Dendritic cell treated with granulocyte-macrophage colony-stimulating factor and Interleukin-4, amounts not matched to agents 40 ng/mL and 50 ng/mL, for 4 days (primary cell): ENCODE results near the gene DUSP22.

Experiments
- H3K27ac Mint-ChIP-seq: one replicate; pipeline ENCODE4 v1.8.0; 2022; ENCODE audit warnings: mild to moderate bottlenecking, mixed read lengths
- H3K27me3 Mint-ChIP-seq: one replicate; pipeline ENCODE4 v1.8.0; 2022; ENCODE audit warnings: mild to moderate bottlenecking, mixed read lengths
- H3K36me3 Mint-ChIP-seq: one replicate; pipeline ENCODE4 v1.8.0; 2022; ENCODE audit warnings: low read depth, mixed read lengths
- H3K4me1 Mint-ChIP-seq: one replicate; pipeline ENCODE4 v1.8.0; 2022; ENCODE audit warnings: low read depth, mixed read lengths
- H3K4me3 Mint-ChIP-seq: one replicate; pipeline ENCODE4 v1.8.0; 2022; ENCODE audit warnings: mild to moderate bottlenecking, moderate library complexity, mixed read lengths
- H3K9me3 Mint-ChIP-seq: one replicate; pipeline ENCODE4 v1.8.0; 2022; ENCODE audit warnings: mixed read lengths
- intact Hi-C: fragments of 100-400 bp; cut with micrococcal nuclease; formaldehyde crosslinking; loops from one replicate; pipeline ENCODE4 v1.15.0; 2022

Gene DUSP22

GRCh38 chr6:305371-306206 is 13.3 kb downstream of the DUSP22 start:
- Mint-ChIP-seq H3K27ac (no peak overlapping the region), H3K4me3 (no peak overlapping the region), H3K9me3 (no peaks in the 10 kb centered on the region), H3K4me1 (peaks cover 28% of the 10 kb centered on the region), H3K27me3 (no peaks in the 10 kb centered on the region), H3K36me3 (peaks cover 8% of the 10 kb centered on the region)
- intact Hi-C loops = no loop called here

GRCh38 chr6:306641-307061 is 14.4 kb downstream of the DUSP22 start:
- Mint-ChIP-seq H3K4me3 (no peak overlapping the region), H3K36me3 (peaks cover 9% of the 10 kb centered on the region), H3K4me1 (peaks cover 38% of the 10 kb centered on the region), H3K9me3 (no peaks in the 10 kb centered on the region), H3K27me3 (no peaks in the 10 kb centered on the region), H3K27ac (no peak overlapping the region)
- intact Hi-C loops = no loop called here

GRCh38 chr6:307065-307814 is 15.0 kb downstream of the DUSP22 start:
- H3K9me3 Mint-ChIP-seq = no peaks in the 10 kb centered on the region
- no peak overlapping the region for H3K27ac Mint-ChIP-seq
- intact Hi-C loops = no loop called here
- no peak overlapping the region for H3K4me3 Mint-ChIP-seq
- H3K27me3 Mint-ChIP-seq = no peaks in the 10 kb centered on the region
- H3K36me3 Mint-ChIP-seq = peaks cover 15% of the 10 kb centered on the region
- H3K4me1 Mint-ChIP-seq = peaks cover 44% of the 10 kb centered on the region

GRCh38 chr6:307874-308273 is 15.6 kb downstream of the DUSP22 start:
- no peaks in the 10 kb centered on the region for H3K27me3 Mint-ChIP-seq
- H3K4me1 Mint-ChIP-seq = peaks cover 50% of the 10 kb centered on the region
- H3K9me3 Mint-ChIP-seq = no peaks in the 10 kb centered on the region
- intact Hi-C loops = no loop called here
- peaks cover 17% of the 10 kb centered on the region for H3K36me3 Mint-ChIP-seq
- no peak overlapping the region for H3K4me3 Mint-ChIP-seq
- no peak overlapping the region for H3K27ac Mint-ChIP-seq

- H3K4me1 Mint-ChIP-seq = peaks cover 55% of the 10 kb centered on the region
- peaks cover 17% of the 10 kb centered on the region for H3K36me3 Mint-ChIP-seq
- no peaks in the 10 kb centered on the region for H3K27me3 Mint-ChIP-seq
- no peak overlapping the region for H3K4me3 Mint-ChIP-seq
- no peak overlapping the region for H3K27ac Mint-ChIP-seq
- intact Hi-C loops = no loop called here
- H3K9me3 Mint-ChIP-seq = no peaks in the 10 kb centered on the region
Observed at GRCh38 chr6:308307-308706, 16.0 kb downstream of the DUSP22 start.

- peak overlapping the region; percentile 25 for H3K27ac Mint-ChIP-seq
Observed at GRCh38 chr6:308768-309167, 16.5 kb downstream of the DUSP22 start.

GRCh38 chr6:309947-310346 is 17.7 kb downstream of the DUSP22 start:
- intact Hi-C loops = no loop called here
- Mint-ChIP-seq H3K27me3 (no peaks in the 10 kb centered on the region), H3K4me1 (peaks cover 65% of the 10 kb centered on the region), H3K4me3 (no peak overlapping the region), H3K9me3 (no peaks in the 10 kb centered on the region), H3K27ac (peak overlapping the region; percentile 93), H3K36me3 (peaks cover 29% of the 10 kb centered on the region)

More at GRCh38 chr6:308768-309167, 16.5 kb downstream of the DUSP22 start:
- Mint-ChIP-seq H3K4me3 (no peak overlapping the region), H3K9me3 (no peaks in the 10 kb centered on the region), H3K4me1 (peaks cover 59% of the 10 kb centered on the region), H3K36me3 (peaks cover 18% of the 10 kb centered on the region), H3K27me3 (no peaks in the 10 kb centered on the region)
- intact Hi-C loops = no loop called here

GRCh38 chr6:310671-311070 is 18.4 kb downstream of the DUSP22 start:
- H3K27me3 Mint-ChIP-seq = no peaks in the 10 kb centered on the region
- peaks cover 72% of the 10 kb centered on the region for H3K4me1 Mint-ChIP-seq
- H3K4me3 Mint-ChIP-seq = no peak overlapping the region
- intact Hi-C loops = no loop called here
- H3K9me3 Mint-ChIP-seq = no peaks in the 10 kb centered on the region
- H3K36me3 Mint-ChIP-seq = peaks cover 37% of the 10 kb centered on the region
- peak overlapping the region; percentile 93 for H3K27ac Mint-ChIP-seq

- H3K27ac Mint-ChIP-seq = peak overlapping the region; percentile 93
- intact Hi-C loops = loop anchor here (2.0 kb wide), 1 partner anchor 23 kb away; no protein-coding TSS in a partner anchor
Observed at GRCh38 chr6:311679-312220, 19.5 kb downstream of the DUSP22 start.

GRCh38 chr6:313087-313486 is 20.8 kb downstream of the DUSP22 start:
- intact Hi-C loops = loop anchor here (1.0 to 2.0 kb wide), 2 partner anchors 20 to 22 kb away; no protein-coding TSS in a partner anchor
- no peaks in the 10 kb centered on the region for H3K9me3 Mint-ChIP-seq
- peak overlapping the region; percentile 93 for H3K27ac Mint-ChIP-seq
- peaks cover 48% of the 10 kb centered on the region for H3K36me3 Mint-ChIP-seq
- H3K27me3 Mint-ChIP-seq = no peaks in the 10 kb centered on the region
- H3K4me3 Mint-ChIP-seq = peak overlapping the region; percentile 57
- peaks cover 92% of the 10 kb centered on the region for H3K4me1 Mint-ChIP-seq

More at GRCh38 chr6:311679-312220, 19.5 kb downstream of the DUSP22 start:
- Mint-ChIP-seq H3K4me1 (peaks cover 79% of the 10 kb centered on the region), H3K4me3 (peak overlapping the region; percentile 50), H3K9me3 (no peaks in the 10 kb centered on the region), H3K36me3 (peaks cover 41% of the 10 kb centered on the region), H3K27me3 (no peaks in the 10 kb centered on the region)

GRCh38 chr6:313917-314316 is 21.6 kb downstream of the DUSP22 start:
- intact Hi-C loops = loop anchor here (1.0 to 2.0 kb wide), 2 partner anchors 21 kb away; no protein-coding TSS in a partner anchor
- no peaks in the 10 kb centered on the region for H3K9me3 Mint-ChIP-seq

GRCh38 chr6:314377-314776 is 22.1 kb downstream of the DUSP22 start:
- peaks cover 55% of the 10 kb centered on the region for H3K36me3 Mint-ChIP-seq
- H3K27ac Mint-ChIP-seq = peak overlapping the region; percentile 93
- no peak overlapping the region for H3K4me3 Mint-ChIP-seq
- H3K9me3 Mint-ChIP-seq = no peaks in the 10 kb centered on the region
- no peaks in the 10 kb centered on the region for H3K27me3 Mint-ChIP-seq
- peaks cover 90% of the 10 kb centered on the region for H3K4me1 Mint-ChIP-seq
- intact Hi-C loops = no loop called here

More at GRCh38 chr6:313917-314316, 21.6 kb downstream of the DUSP22 start:
- Mint-ChIP-seq H3K27me3 (no peaks in the 10 kb centered on the region), H3K36me3 (peaks cover 55% of the 10 kb centered on the region), H3K4me3 (no peak overlapping the region), H3K4me1 (peaks cover 95% of the 10 kb centered on the region), H3K27ac (peak overlapping the region; percentile 93)

- peaks cover 48% of the 10 kb centered on the region for H3K36me3 Mint-ChIP-seq
- no peaks in the 10 kb centered on the region for H3K9me3 Mint-ChIP-seq
- H3K27ac Mint-ChIP-seq = peak overlapping the region; percentile 50
- H3K27me3 Mint-ChIP-seq = no peaks in the 10 kb centered on the region
- intact Hi-C loops = no loop called here
- H3K4me1 Mint-ChIP-seq = peaks cover 82% of the 10 kb centered on the region
- H3K4me3 Mint-ChIP-seq = no peak overlapping the region
Observed at GRCh38 chr6:315226-315625, 22.9 kb downstream of the DUSP22 start.
